Panc1 (cell line): ENCODE results near the gene DBR1. TPM values are rescaled to one million over a fixed set of nuclear protein-coding genes. Genes with fewer than 3 reads are reported as not detected.

ENCODE experiments used
- ATAC-seq: fragments of 200-7000 bp; cut with Tn5 transposase; 2 replicates; pipeline ENCODE4 v1.9.1; 2020; ENCODE audit warnings: mild to moderate bottlenecking, moderate library complexity
- BruUV-seq: library from RNA; stranded (reverse); fragments of 400-500 nt; replicated peaks from 2 replicates; lab custom pipeline; 2021; lab: Mats Ljungman, UMichigan
- CTCF ChIA-PET: fragments of 300-600 bp; sonication (Branson Sonifier 250); formaldehyde crosslinking; loops from one replicate; lab custom pipeline; 2022; ENCODE audit warnings: antibody characterized with exemption; lab: Charles Lee
- POLR2A ChIA-PET: fragments of 300-600 bp; sonication (Branson Sonifier 250); formaldehyde crosslinking; loops from one replicate; lab custom pipeline; 2022; ENCODE audit warnings: antibody characterized with exemption; lab: Charles Lee
- DNase-seq: peaks from one replicate; pipeline ENCODE4 v3.0.0-alpha.2; 2010; ENCODE audit warnings: low read depth, low spot score
- H3K27ac ChIP-seq: 2 replicates; pipeline ENCODE4 v1.5.1; 2011; ENCODE audit warnings: mild to moderate bottlenecking, low read length, inconsistent platforms
- H3K27me3 ChIP-seq: fragments of 200-500 bp; sonication (Bioruptor generic); 2 replicates; pipeline ENCODE4 v1.6.0; 2014; ENCODE audit warnings: low read length, inconsistent platforms; ENCODE audit not compliant: control insufficient read depth, insufficient read depth
- H3K36me3 ChIP-seq: fragments of 200-500 bp; sonication (Bioruptor generic); 2 replicates; pipeline ENCODE4 v1.5.1; 2014; ENCODE audit warnings: inconsistent platforms, mild to moderate bottlenecking, low read length, moderate library complexity; ENCODE audit not compliant: control insufficient read depth, insufficient read depth
- H3K4me1 ChIP-seq: 2 replicates; pipeline ENCODE4 v1.5.1; 2011; ENCODE audit warnings: inconsistent platforms, mild to moderate bottlenecking, low read length, moderate library complexity; ENCODE audit not compliant: control insufficient read depth, insufficient read depth
- H3K4me3 ChIP-seq, 2 experiments: 2 replicates each; pipeline ENCODE4 v1.5.1; 2011 to 2012; ENCODE audit warnings: low read depth in 2 of 2, low read length in 2 of 2, mild to moderate bottlenecking in 2 of 2, inconsistent platforms in 1 of 2, moderate library complexity in 1 of 2
- H3K9me3 ChIP-seq: fragments of 200-500 bp; sonication (Bioruptor generic); 2 replicates; pipeline ENCODE4 v1.5.1; 2014; ENCODE audit warnings: low read depth, mild to moderate bottlenecking, inconsistent platforms, low read length, moderate library complexity; ENCODE audit not compliant: control insufficient read depth, insufficient read depth
- POLR2AphosphoS5 ChIP-seq: IDR thresholded peaks from 2 replicates; pipeline ENCODE4 v1.6.1; 2012; ENCODE audit warnings: mild to moderate bottlenecking, low read depth, low read length, moderate library complexity
- SIN3A ChIP-seq: IDR thresholded peaks from 2 replicates; pipeline ENCODE4 v1.6.1; 2012; ENCODE audit warnings: low read depth, mild to moderate bottlenecking, low read length, moderate library complexity, borderline replicate concordance; ENCODE audit not compliant: insufficient read depth
- TCF7L2 ChIP-seq: IDR thresholded peaks from 2 replicates; pipeline ENCODE4 v1.6.1; 2011; ENCODE audit warnings: mild to moderate bottlenecking, low read depth, low read length, inconsistent platforms
- in situ Hi-C: cut with HindIII; loops from 2 replicates; pipeline ENCODE4 v1.10.0; 2016; ENCODE audit warnings: low sequenced_read_pairs, low pct_unique_long_range_greater_than_20kb
- intact Hi-C: fragments of 100-400 bp; cut with micrococcal nuclease; formaldehyde crosslinking; loops from one replicate; pipeline ENCODE4 v1.10.0; 2022; ENCODE audit not compliant: unreplicated experiment
- total RNA-seq: library from RNA; stranded (reverse); gene quantifications from one replicate; pipeline ENCODE4 v1.2.1, GENCODE V29; 2021; ENCODE audit not compliant: unreplicated experiment
- TF ChIP-seq, protein P1 (sequence below), 2 experiments: IDR thresholded peaks; 2 replicates each; pipeline ENCODE4 v1.6.1; 2011 to 2012; ENCODE audit warnings: low read depth in 2 of 2, control low read depth in 1 of 2, low read length in 1 of 2, mild to moderate bottlenecking in 1 of 2, moderate library complexity in 1 of 2; ENCODE audit not compliant: insufficient read depth in 1 of 2
- TF ChIP-seq, protein P2 (sequence below): fragments of 450-650 bp; IDR thresholded peaks from 2 replicates; pipeline ENCODE4 v1.5.1; 2017; ENCODE audit warnings: mild to moderate bottlenecking

Gene DBR1
- total RNA-seq, 1 experiment from 2014 or later: 21.8 TPM

DNA sequence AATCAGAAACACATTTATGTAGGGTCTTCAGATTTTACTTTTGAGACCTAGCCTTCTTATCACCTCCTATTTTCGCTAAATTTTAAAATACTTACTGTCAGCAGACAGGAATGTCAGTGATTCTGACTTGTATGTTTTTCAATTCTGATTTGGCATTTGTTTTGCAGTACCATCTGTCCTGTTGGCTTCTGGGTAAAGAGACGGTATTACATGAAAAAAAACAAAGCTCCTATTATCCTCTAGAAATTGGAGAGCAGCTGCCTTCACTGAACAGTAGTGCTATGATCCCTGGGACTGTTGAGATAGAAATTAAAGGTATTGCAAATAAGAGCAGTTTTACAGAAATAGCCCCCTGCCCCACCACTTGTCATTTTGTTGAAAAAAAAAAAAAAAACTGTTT lies 20.8 kb upstream of the DBR1 start:
- ATAC-seq (no peak), DNase-seq (no peak)
- no peaks in the 10 kb centered on the region; the same call in 1 of the 2 replicates for H3K4me1 ChIP-seq
- TF ChIP-seq POLR2AphosphoS5 (no peak), SIN3A (no peak), TCF7L2 (no peak)
- TF ChIP-seq, protein P1, sequence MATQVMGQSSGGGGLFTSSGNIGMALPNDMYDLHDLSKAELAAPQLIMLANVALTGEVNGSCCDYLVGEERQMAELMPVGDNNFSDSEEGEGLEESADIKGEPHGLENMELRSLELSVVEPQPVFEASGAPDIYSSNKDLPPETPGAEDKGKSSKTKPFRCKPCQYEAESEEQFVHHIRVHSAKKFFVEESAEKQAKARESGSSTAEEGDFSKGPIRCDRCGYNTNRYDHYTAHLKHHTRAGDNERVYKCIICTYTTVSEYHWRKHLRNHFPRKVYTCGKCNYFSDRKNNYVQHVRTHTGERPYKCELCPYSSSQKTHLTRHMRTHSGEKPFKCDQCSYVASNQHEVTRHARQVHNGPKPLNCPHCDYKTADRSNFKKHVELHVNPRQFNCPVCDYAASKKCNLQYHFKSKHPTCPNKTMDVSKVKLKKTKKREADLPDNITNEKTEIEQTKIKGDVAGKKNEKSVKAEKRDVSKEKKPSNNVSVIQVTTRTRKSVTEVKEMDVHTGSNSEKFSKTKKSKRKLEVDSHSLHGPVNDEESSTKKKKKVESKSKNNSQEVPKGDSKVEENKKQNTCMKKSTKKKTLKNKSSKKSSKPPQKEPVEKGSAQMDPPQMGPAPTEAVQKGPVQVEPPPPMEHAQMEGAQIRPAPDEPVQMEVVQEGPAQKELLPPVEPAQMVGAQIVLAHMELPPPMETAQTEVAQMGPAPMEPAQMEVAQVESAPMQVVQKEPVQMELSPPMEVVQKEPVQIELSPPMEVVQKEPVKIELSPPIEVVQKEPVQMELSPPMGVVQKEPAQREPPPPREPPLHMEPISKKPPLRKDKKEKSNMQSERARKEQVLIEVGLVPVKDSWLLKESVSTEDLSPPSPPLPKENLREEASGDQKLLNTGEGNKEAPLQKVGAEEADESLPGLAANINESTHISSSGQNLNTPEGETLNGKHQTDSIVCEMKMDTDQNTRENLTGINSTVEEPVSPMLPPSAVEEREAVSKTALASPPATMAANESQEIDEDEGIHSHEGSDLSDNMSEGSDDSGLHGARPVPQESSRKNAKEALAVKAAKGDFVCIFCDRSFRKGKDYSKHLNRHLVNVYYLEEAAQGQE (IDR thresholded peaks at IDR 0.05; ENCODE audit: insufficient read depth in 1 of 2, low read depth in 2 of 2, low read length in 1 of 2): no peak
- TF ChIP-seq, protein P2, sequence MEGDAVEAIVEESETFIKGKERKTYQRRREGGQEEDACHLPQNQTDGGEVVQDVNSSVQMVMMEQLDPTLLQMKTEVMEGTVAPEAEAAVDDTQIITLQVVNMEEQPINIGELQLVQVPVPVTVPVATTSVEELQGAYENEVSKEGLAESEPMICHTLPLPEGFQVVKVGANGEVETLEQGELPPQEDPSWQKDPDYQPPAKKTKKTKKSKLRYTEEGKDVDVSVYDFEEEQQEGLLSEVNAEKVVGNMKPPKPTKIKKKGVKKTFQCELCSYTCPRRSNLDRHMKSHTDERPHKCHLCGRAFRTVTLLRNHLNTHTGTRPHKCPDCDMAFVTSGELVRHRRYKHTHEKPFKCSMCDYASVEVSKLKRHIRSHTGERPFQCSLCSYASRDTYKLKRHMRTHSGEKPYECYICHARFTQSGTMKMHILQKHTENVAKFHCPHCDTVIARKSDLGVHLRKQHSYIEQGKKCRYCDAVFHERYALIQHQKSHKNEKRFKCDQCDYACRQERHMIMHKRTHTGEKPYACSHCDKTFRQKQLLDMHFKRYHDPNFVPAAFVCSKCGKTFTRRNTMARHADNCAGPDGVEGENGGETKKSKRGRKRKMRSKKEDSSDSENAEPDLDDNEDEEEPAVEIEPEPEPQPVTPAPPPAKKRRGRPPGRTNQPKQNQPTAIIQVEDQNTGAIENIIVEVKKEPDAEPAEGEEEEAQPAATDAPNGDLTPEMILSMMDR: no peak
- BruUV-seq: no TSS peak
- no peak overlapping the region for H3K27ac ChIP-seq
- ChIA-PET POLR2A (no interaction called here), CTCF (interaction anchor here (0.7 kb wide), 1 partner anchor 22 kb away, joined by 4 read pairs; no protein-coding TSS in a partner anchor)
- H3K27me3 ChIP-seq: no peaks in the 10 kb centered on the region
- in situ Hi-C loops: no loop called here
- no peaks in the 10 kb centered on the region for H3K9me3 ChIP-seq
- H3K36me3 ChIP-seq: no peaks in the 10 kb centered on the region
- intact Hi-C loops: no loop called here
- H3K4me3 ChIP-seq: no peak overlapping the region

DNA sequence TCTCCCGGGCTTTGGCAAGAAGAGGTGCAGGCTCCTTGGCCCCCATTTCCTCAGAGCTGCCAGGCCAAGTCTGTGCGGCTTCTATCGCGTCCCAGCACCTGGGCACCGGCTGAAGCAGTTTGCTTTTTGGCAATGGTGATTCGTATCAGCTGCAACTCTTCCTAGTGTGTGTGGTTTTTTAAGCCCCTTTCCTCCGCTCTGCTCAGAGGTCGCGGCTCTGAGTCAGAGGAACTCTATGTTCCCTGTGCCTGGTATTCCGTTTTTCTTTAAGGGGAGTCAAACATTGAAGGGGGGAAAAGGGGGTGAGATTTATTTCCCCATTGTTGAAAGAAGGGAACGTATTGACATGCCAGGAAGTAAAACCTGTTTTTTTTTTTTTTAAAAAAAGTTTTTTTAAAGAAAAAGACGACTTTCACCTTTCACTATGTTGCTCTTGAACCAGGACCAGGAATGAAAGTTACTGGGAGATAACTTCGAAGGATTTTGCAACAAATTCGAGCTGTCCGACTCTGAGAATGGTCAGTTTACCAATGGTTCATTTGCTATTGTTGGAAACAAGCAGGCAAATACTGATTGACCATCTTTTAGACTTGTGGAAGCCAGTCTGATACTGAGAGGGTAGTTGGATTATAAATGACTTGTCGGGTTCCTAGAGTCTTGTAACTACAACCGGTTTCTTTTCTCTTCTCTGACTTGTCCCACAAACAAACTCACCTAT lies 13.5 kb upstream of the DBR1 start:
- DNase-seq: no peak
- CTCF ChIA-PET: interaction anchor here (0.7 kb wide), 1 partner anchor 184 kb away, joined by 4 read pairs; no protein-coding TSS in a partner anchor
- intact Hi-C loops: no loop called here

More for the DNA sequence above, 13.5 kb upstream of the DBR1 start:
- no peaks in the 10 kb centered on the region for H3K27me3 ChIP-seq
- peak overlapping the region; percentile 91 for H3K27ac ChIP-seq
- in situ Hi-C loops: no loop called here
- ATAC-seq: no peak; the same call in 1 of the 2 replicates
- H3K36me3 ChIP-seq: no peaks in the 10 kb centered on the region; the same call in 1 of the 2 replicates
- BruUV-seq: TSS peak; percentile 57
- no peak for TF ChIP-seq SIN3A
- no peak for TF ChIP-seq POLR2AphosphoS5
- TF ChIP-seq, protein P2: no peak
- no peak for TF ChIP-seq TCF7L2
- TF ChIP-seq, protein P1 (IDR thresholded peaks at IDR 0.05; ENCODE audit: insufficient read depth in 1 of 2, low read depth in 2 of 2, low read length in 1 of 2): no peak
- H3K4me3 ChIP-seq: peak overlapping the region; percentile 75 to 92
- peaks cover 21% of the 10 kb centered on the region for H3K4me1 ChIP-seq
- POLR2A ChIA-PET: no interaction called here
- no peaks in the 10 kb centered on the region for H3K9me3 ChIP-seq
